IMR-90 (cell line): ENCODE results near the gene CREB3L1. TPM values are rescaled to one million over a fixed set of nuclear protein-coding genes. Genes with fewer than 3 reads are reported as not detected.
A peak's percentile ranks its signal among the peaks of the same experiment; 100 is the strongest.

Source experiments
- ATAC-seq: fragments of 200-7000 bp; cut with Tn5 transposase; 2 replicates; pipeline ENCODE4 v1.9.1; 2020; ENCODE audit warnings: low read depth, mild to moderate bottlenecking, moderate library complexity
- BruUV-seq: library from RNA; stranded (reverse); fragments of 400-500 nt; replicated peaks from 2 replicates; lab custom pipeline; 2021; lab: Mats Ljungman, UMichigan
- CTCF ChIA-PET: fragments of 300-600 bp; formaldehyde crosslinking; extraction: SDS; loops from one replicate; lab custom pipeline; 2021; ENCODE audit warnings: antibody characterized with exemption; lab: Yijun Ruan, JAX
- POLR2A ChIA-PET: fragments of 300-600 bp; sonication (Branson Sonifier 250); formaldehyde crosslinking; loops from one replicate; lab custom pipeline; 2022; ENCODE audit warnings: antibody characterized with exemption; ENCODE audit not compliant: unreplicated experiment; lab: Charles Lee
- DNase-seq: peaks from one replicate; pipeline ENCODE4 v3.0.0; 2013
- H2AFZ ChIP-seq: replicated peaks from 2 replicates; pipeline ENCODE3; 2013; ENCODE audit warnings: low read length, mild to moderate bottlenecking; ENCODE audit not compliant: poor library complexity
- H2AK5ac ChIP-seq: 2 replicates; pipeline ENCODE4 v1.6.1; 2013; ENCODE audit warnings: low read depth, low read length, inconsistent platforms
- H2AK9ac ChIP-seq: replicated peaks from 2 replicates; pipeline ENCODE3; 2013; ENCODE audit warnings: mild to moderate bottlenecking, low read depth, low read length, moderate library complexity; ENCODE audit not compliant: poor library complexity
- H2BK120ac ChIP-seq: 2 replicates; pipeline ENCODE4 v1.6.1; 2013; ENCODE audit warnings: low read depth, low read length, inconsistent platforms
- H2BK15ac ChIP-seq: 3 replicates; pipeline ENCODE4 v1.6.1; 2013; ENCODE audit warnings: low read depth, low read length, inconsistent platforms
- H2BK20ac ChIP-seq: 2 replicates; pipeline ENCODE4 v1.6.1; 2013; ENCODE audit warnings: low read depth, mild to moderate bottlenecking, inconsistent platforms, low read length, moderate library complexity
- H2BK5ac ChIP-seq: 2 replicates; pipeline ENCODE4 v1.6.1; 2013; ENCODE audit warnings: mild to moderate bottlenecking, low read depth, low read length, inconsistent platforms; ENCODE audit not compliant: poor library complexity, severe bottlenecking
- H3K14ac ChIP-seq: replicated peaks from 2 replicates; pipeline ENCODE4 v1.6.1; 2013; ENCODE audit warnings: low read depth, low read length, inconsistent platforms
- H3K18ac ChIP-seq: 2 replicates; pipeline ENCODE4 v1.6.1; 2013; ENCODE audit warnings: low read depth, low read length, control low read depth
- H3K23ac ChIP-seq: 2 replicates; pipeline ENCODE4 v1.6.1; 2013; ENCODE audit warnings: low read depth, low read length, inconsistent platforms
- H3K27ac ChIP-seq: 2 replicates; pipeline ENCODE4 v1.5.1; 2013; ENCODE audit warnings: mild to moderate bottlenecking, control low read depth, low read length; ENCODE audit not compliant: insufficient read depth
- H3K27me3 ChIP-seq: 2 replicates; pipeline ENCODE4 v1.6.1; 2013; ENCODE audit warnings: low read length; ENCODE audit not compliant: control insufficient read depth, insufficient read depth
- H3K36me3 ChIP-seq: 2 replicates; pipeline ENCODE4 v1.6.1; 2013; ENCODE audit warnings: low read length, mixed read lengths; ENCODE audit not compliant: control insufficient read depth, insufficient read depth
- H3K4ac ChIP-seq: 2 replicates; pipeline ENCODE4 v1.6.1; 2013; ENCODE audit warnings: low read depth, low read length, inconsistent platforms
- H3K4me1 ChIP-seq: 2 replicates; pipeline ENCODE4 v1.6.1; 2013; ENCODE audit warnings: low read length, mixed read lengths; ENCODE audit not compliant: control insufficient read depth, insufficient read depth
- H3K4me2 ChIP-seq: 2 replicates; pipeline ENCODE4 v1.6.1; 2013; ENCODE audit warnings: low read depth, mild to moderate bottlenecking, control low read depth, low read length, moderate library complexity
- H3K4me3 ChIP-seq: 2 replicates; pipeline ENCODE4 v1.5.1; 2013; ENCODE audit warnings: low read depth, mild to moderate bottlenecking, control low read depth, low read length, moderate library complexity; ENCODE audit not compliant: insufficient read depth
- H3K56ac ChIP-seq: 2 replicates; pipeline ENCODE4 v1.6.1; 2013; ENCODE audit warnings: low read length, inconsistent platforms; ENCODE audit not compliant: insufficient read depth; ENCODE audit errors: extremely low read depth
- H3K79me1 ChIP-seq, 2 experiments: 2 replicates each; pipeline ENCODE4 v1.6.1; 2013; ENCODE audit warnings: low read length in 2 of 2, inconsistent platforms in 1 of 2, low read depth in 1 of 2
- H3K9ac ChIP-seq: 2 replicates; pipeline ENCODE4 v1.6.1; 2013; ENCODE audit warnings: low read depth, low read length, control low read depth
- H3K9me1 ChIP-seq: 2 replicates; pipeline ENCODE4 v1.6.1; 2013; ENCODE audit warnings: low read length, inconsistent platforms; ENCODE audit not compliant: insufficient read depth
- H3K9me3 ChIP-seq: 2 replicates; pipeline ENCODE4 v1.6.1; 2013; ENCODE audit warnings: low read length; ENCODE audit not compliant: control insufficient read depth, insufficient read depth
- H4K20me1 ChIP-seq: 2 replicates; pipeline ENCODE4 v1.6.1; 2013; ENCODE audit warnings: low read length, inconsistent platforms; ENCODE audit not compliant: insufficient read depth
- H4K5ac ChIP-seq: 2 replicates; pipeline ENCODE4 v1.6.1; 2013; ENCODE audit warnings: mild to moderate bottlenecking, low read depth, low read length, control low read depth
- H4K8ac ChIP-seq, 2 experiments: 2 replicates each; pipeline ENCODE4 v1.6.1; 2013; ENCODE audit warnings: low read depth in 2 of 2, low read length in 2 of 2, control low read depth in 1 of 2, inconsistent platforms in 1 of 2
- H4K91ac ChIP-seq: 2 replicates; pipeline ENCODE4 v1.6.1; 2013; ENCODE audit warnings: low read depth, low read length, inconsistent platforms; ENCODE audit not compliant: insufficient read depth
- BHLHE40 ChIP-seq: fragments of 150-350 bp; IDR thresholded peaks from 2 replicates; pipeline ENCODE4 v1.6.1; 2016; ENCODE audit warnings: mild to moderate bottlenecking, low read depth, low read length
- CEBPB ChIP-seq: IDR thresholded peaks from 2 replicates; pipeline ENCODE4 v1.6.1; 2012; ENCODE audit warnings: low read depth, low read length, improper control_type of control experiment
- CHD1 ChIP-seq: IDR thresholded peaks from 2 replicates; pipeline ENCODE4 v1.6.1; 2012; ENCODE audit warnings: low read depth, low read length, improper control_type of control experiment
- FOS ChIP-seq: fragments of 150-350 bp; IDR thresholded peaks from 2 replicates; pipeline ENCODE4 v1.6.1; 2016; ENCODE audit warnings: low read depth, low read length
- MAFK ChIP-seq: IDR thresholded peaks from 2 replicates; pipeline ENCODE4 v1.6.1; 2012; ENCODE audit warnings: low read depth, low read length, improper control_type of control experiment
- MAZ ChIP-seq: IDR thresholded peaks from 2 replicates; pipeline ENCODE4 v1.6.1; 2012; ENCODE audit warnings: low read depth, mild to moderate bottlenecking, low read length, improper control_type of control experiment, moderate library complexity, borderline replicate concordance
- MXI1 ChIP-seq: IDR thresholded peaks from 2 replicates; pipeline ENCODE4 v1.6.1; 2012; ENCODE audit warnings: low read depth, mild to moderate bottlenecking, low read length, moderate library complexity, borderline replicate concordance
- NFE2L2 ChIP-seq: fragments of 150-350 bp; IDR thresholded peaks from 2 replicates; pipeline ENCODE4 v1.6.1; 2016; ENCODE audit warnings: low read depth, mild to moderate bottlenecking, low read length
- POLR2A ChIP-seq: IDR thresholded peaks from 2 replicates; pipeline ENCODE4 v1.6.1; 2012; ENCODE audit warnings: mild to moderate bottlenecking, low read depth, low read length
- RAD21 ChIP-seq: IDR thresholded peaks from 2 replicates; pipeline ENCODE4 v1.6.1; 2012; ENCODE audit warnings: low read length, improper control_type of control experiment
- RCOR1 ChIP-seq: IDR thresholded peaks from 2 replicates; pipeline ENCODE4 v1.6.1; 2012; ENCODE audit warnings: mild to moderate bottlenecking, low read length, improper control_type of control experiment; ENCODE audit not compliant: insufficient replicate concordance
- RFX5 ChIP-seq: IDR thresholded peaks from 2 replicates; pipeline ENCODE4 v1.8.0; 2012; ENCODE audit warnings: low read depth, mild to moderate bottlenecking, low read length, moderate library complexity
- SMC3 ChIP-seq: fragments of 150-350 bp; IDR thresholded peaks from 2 replicates; pipeline ENCODE4 v1.6.1; 2016; ENCODE audit warnings: low read depth, mild to moderate bottlenecking, antibody characterized with exemption, low read length, moderate library complexity
- USF2 ChIP-seq: fragments of 150-350 bp; IDR thresholded peaks from 2 replicates; pipeline ENCODE4 v1.6.1; 2017; ENCODE audit warnings: mild to moderate bottlenecking, antibody characterized with exemption, low read length, low read depth
- WGBS, 2 experiments: methylation state at CpG; one replicate each; pipeline versions ENCODE4 v1.1.5 to v1.1.7; 2013; ENCODE audit warnings: missing lambda C conversion rate in 2 of 2; ENCODE audit not compliant: insufficient read length in 1 of 2; ENCODE audit errors: extremely low coverage in 2 of 2; 5-methylcytosine and 5-hydroxymethylcytosine counted together
- dilution Hi-C: fragments of 300-500 bp; cut with HindIII; formaldehyde crosslinking; loops from one replicate; pipeline ENCODE4 v1.14.3; 2018; ENCODE audit warnings: low sequenced_read_pairs; ENCODE audit not compliant: unreplicated experiment
- in situ Hi-C: fragments of 300-500 bp; cut with MboI; formaldehyde crosslinking; loops from 3 replicates; pipeline ENCODE4 v1.14.3; 2019; ENCODE audit warnings: low sequenced_read_pairs, inconsistent platforms, mixed read lengths
- intact Hi-C: fragments of 100-400 bp; cut with micrococcal nuclease; formaldehyde crosslinking; loops from 2 replicates; pipeline ENCODE4 v1.10.0; 2022
- polyA plus RNA-seq, 3 experiments: library from polyadenylated mRNA; depleted of rRNA; stranded (reverse); fragments of >200 nt; gene quantifications; 2 replicates each; pipeline ENCODE4 v1.2.3, GENCODE V29; 2012; ENCODE audit warnings: low replicate concordance in 1 of 3
- total RNA-seq: library from RNA; depleted of rRNA; stranded (reverse); fragments of >200 nt; gene quantifications from 2 replicates; pipeline ENCODE4 v1.2.3, GENCODE V29; 2012
- TF ChIP-seq, protein P1 (sequence below): conservative IDR thresholded peaks from 2 replicates; pipeline ENCODE4 v1.5.1; 2012; ENCODE audit warnings: mild to moderate bottlenecking, low read depth, low read length, improper control_type of control experiment
- TF ChIP-seq, protein P2 (sequence below): fragments of 150-350 bp; IDR thresholded peaks from 2 replicates; pipeline ENCODE4 v1.6.1; 2016; ENCODE audit warnings: low read depth, mild to moderate bottlenecking, low read length, moderate library complexity, borderline replicate concordance

The CREB3L1 gene
- total and polyA plus RNA-seq, 2 of the 4 experiments (the other 2 are of a cell fraction): 8.1 to 82.3 TPM

- CTCF ChIA-PET: interaction anchor here (0.9 to 3.9 kb wide), 5 partner anchors 9 to 57 kb away, joined by 3 to 31 read pairs (median 3); partner anchors contain the start of gene CREB3L1
- H4K8ac ChIP-seq: peak overlapping the region; percentile 89 to 97
- H3K27ac ChIP-seq: peak overlapping the region; percentile 98
- dilution Hi-C loops: no loop called here
- H3K14ac ChIP-seq: peak overlapping the region; percentile 96
- peaks cover 65% of the 10 kb centered on the region for H3K4me1 ChIP-seq
- H3K18ac ChIP-seq: peak overlapping the region; percentile 95
- in situ Hi-C loops: no loop called here
- H2BK20ac ChIP-seq: peak overlapping the region; percentile 95
- H2AFZ ChIP-seq: peak overlapping the region; percentile 78
- no peak for DNase-seq
- peaks cover 36% of the 10 kb centered on the region for H4K20me1 ChIP-seq
- peak overlapping the region; percentile 94 for H2BK5ac ChIP-seq
- H2AK9ac ChIP-seq: peak overlapping the region; percentile 98
- no peaks in the 10 kb centered on the region for H3K9me3 ChIP-seq
- no TSS peak for BruUV-seq
- H4K91ac ChIP-seq: peak overlapping the region; percentile 99
- H3K4ac ChIP-seq: peak overlapping the region; percentile 98
- no peaks in the 10 kb centered on the region for H3K27me3 ChIP-seq
- POLR2A ChIA-PET: interaction anchor here (0.6 to 2.3 kb wide), 7 partner anchors 15 to 58 kb away, joined by 3 to 14 read pairs (median 5); no protein-coding TSS in a partner anchor
- peak overlapping the region; percentile 99 for H3K23ac ChIP-seq
- ATAC-seq: no peak
- peak overlapping the region; percentile 41 for H3K4me3 ChIP-seq
- TF ChIP-seq SMC3 (no peak), RAD21 (no peak), MAZ (no peak), RCOR1 (no peak), MXI1 (no peak), MAFK (no peak), RFX5 (no peak), CEBPB (no peak), USF2 (no peak), NFE2L2 (no peak), FOS (no peak), BHLHE40 (no peak), POLR2A (no peak), CHD1 (no peak)
- TF ChIP-seq, protein P1, sequence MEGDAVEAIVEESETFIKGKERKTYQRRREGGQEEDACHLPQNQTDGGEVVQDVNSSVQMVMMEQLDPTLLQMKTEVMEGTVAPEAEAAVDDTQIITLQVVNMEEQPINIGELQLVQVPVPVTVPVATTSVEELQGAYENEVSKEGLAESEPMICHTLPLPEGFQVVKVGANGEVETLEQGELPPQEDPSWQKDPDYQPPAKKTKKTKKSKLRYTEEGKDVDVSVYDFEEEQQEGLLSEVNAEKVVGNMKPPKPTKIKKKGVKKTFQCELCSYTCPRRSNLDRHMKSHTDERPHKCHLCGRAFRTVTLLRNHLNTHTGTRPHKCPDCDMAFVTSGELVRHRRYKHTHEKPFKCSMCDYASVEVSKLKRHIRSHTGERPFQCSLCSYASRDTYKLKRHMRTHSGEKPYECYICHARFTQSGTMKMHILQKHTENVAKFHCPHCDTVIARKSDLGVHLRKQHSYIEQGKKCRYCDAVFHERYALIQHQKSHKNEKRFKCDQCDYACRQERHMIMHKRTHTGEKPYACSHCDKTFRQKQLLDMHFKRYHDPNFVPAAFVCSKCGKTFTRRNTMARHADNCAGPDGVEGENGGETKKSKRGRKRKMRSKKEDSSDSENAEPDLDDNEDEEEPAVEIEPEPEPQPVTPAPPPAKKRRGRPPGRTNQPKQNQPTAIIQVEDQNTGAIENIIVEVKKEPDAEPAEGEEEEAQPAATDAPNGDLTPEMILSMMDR: no peak
- TF ChIP-seq, protein P2, sequence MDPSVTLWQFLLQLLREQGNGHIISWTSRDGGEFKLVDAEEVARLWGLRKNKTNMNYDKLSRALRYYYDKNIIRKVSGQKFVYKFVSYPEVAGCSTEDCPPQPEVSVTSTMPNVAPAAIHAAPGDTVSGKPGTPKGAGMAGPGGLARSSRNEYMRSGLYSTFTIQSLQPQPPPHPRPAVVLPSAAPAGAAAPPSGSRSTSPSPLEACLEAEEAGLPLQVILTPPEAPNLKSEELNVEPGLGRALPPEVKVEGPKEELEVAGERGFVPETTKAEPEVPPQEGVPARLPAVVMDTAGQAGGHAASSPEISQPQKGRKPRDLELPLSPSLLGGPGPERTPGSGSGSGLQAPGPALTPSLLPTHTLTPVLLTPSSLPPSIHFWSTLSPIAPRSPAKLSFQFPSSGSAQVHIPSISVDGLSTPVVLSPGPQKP: no peak
- H3K56ac ChIP-seq: peak overlapping the region; percentile 93
- H3K79me1 ChIP-seq: peaks cover 27 to 71% of the 10 kb centered on the region in 2 experiments
- H3K9me1 ChIP-seq: peaks cover 29% of the 10 kb centered on the region
- H3K9ac ChIP-seq: peak overlapping the region; percentile 88
- peak overlapping the region; percentile 94 for H4K5ac ChIP-seq
- H2BK15ac ChIP-seq: peak overlapping the region; percentile 83; the same call in 2 of the 3 replicates
- peak overlapping the region; percentile 90 for H3K4me2 ChIP-seq
- WGBS, 2 experiments: 6% methylated on average over 3 of the region's 18 CpGs; no CpG with 5 or more reads in 1 of the 2 experiments
- H2AK5ac ChIP-seq: peak overlapping the region; percentile 99
- H3K36me3 ChIP-seq: peaks cover 19% of the 10 kb centered on the region
- intact Hi-C loops: no loop called here
- peak overlapping the region; percentile 98 for H2BK120ac ChIP-seq
Observed at GRCh38 chr11:46296059-46296527, 18.6 kb downstream of the CREB3L1 start.
